ENCODE results near the gene VWF. TPM values are rescaled to one million over a fixed set of nuclear protein-coding genes. Genes with fewer than 3 reads are reported as not detected.

The VWF gene
- total and polyA plus RNA-seq, 2 donors (not counting 3 experiments of a cell fraction or from before 2014, with no cell fraction given): 1,041 to 2,328 TPM

- intact Hi-C loops (cut with micrococcal nuclease) (no loop called here), dilution Hi-C loops (cut with MboI; ENCODE audit: extremely low pct_ligation_motif_present, low sequenced_read_pairs) (no loop called here)
- Histone ChIP-seq H3K9ac (replicated peaks; ENCODE audit: extremely low read depth, insufficient read depth, low read length) (no peak overlapping the region), H3K9me1 (replicated peaks; ENCODE audit: control insufficient read depth, extremely low read depth, insufficient read depth, low read length) (no peaks in the 10 kb centered on the region), H3K27me3 (ENCODE audit: control insufficient read depth in 2 of 2, insufficient read depth in 2 of 2, low read length in 2 of 2) (no peaks in the 10 kb centered on the region), H3K36me3 (ENCODE audit: control insufficient read depth in 2 of 2, extremely low read depth in 1 of 2, insufficient read depth in 2 of 2, low read length in 2 of 2) (peaks cover 18 to 61% of the 10 kb centered on the region in 2 experiments), H3K27ac (ENCODE audit: insufficient read depth, low read depth, low read length) (no peak overlapping the region), H3K9me3 (replicated peaks; ENCODE audit: control insufficient read depth, insufficient read depth, low read length) (no peaks in the 10 kb centered on the region), H3K79me2 (ENCODE audit: control insufficient read depth, insufficient read depth, low read length) (no peaks in the 10 kb centered on the region), H3K4me2 (ENCODE audit: insufficient read depth, low read length) (no peak overlapping the region), H2AFZ (ENCODE audit: low read depth, low read length) (no peak overlapping the region), H4K20me1 (replicated peaks; ENCODE audit: control insufficient read depth, extremely low read depth, insufficient read depth, low read length) (peaks cover 6% of the 10 kb centered on the region), H3K4me1 (ENCODE audit: control insufficient read depth, extremely low read depth, insufficient read depth, low read length) (no peaks in the 10 kb centered on the region), H3K4me3 (replicated peaks in 1 of 3; ENCODE audit: insufficient read depth in 1 of 3, low read depth in 1 of 3, low read length in 3 of 3) (no peak overlapping the region)
- DNase-seq (ENCODE audit: low read depth, low spot score): no peak
- FAIRE-seq: no peak
- TF ChIP-seq POLR2A (IDR thresholded peaks at IDR 0.05; ENCODE audit: low read depth, low read length) (no peak), CTCF (IDR thresholded peaks at IDR 0.05; ENCODE audit: extremely low read depth in 1 of 2, insufficient read depth in 1 of 2, low read depth in 1 of 2, low read length in 2 of 2) (no peak), MYC (IDR thresholded peaks at IDR 0.05; ENCODE audit: low read depth, low read length) (no peak), EZH2 (IDR thresholded peaks at IDR 0.05; ENCODE audit: borderline replicate concordance, low read depth, low read length, severe bottlenecking) (no peak), GATA2 (IDR thresholded peaks at IDR 0.05; ENCODE audit: insufficient read depth, insufficient read length, low read depth, low read length) (no peak), MAX (IDR thresholded peaks at IDR 0.05; ENCODE audit: insufficient read depth, insufficient read length) (no peak), JUN (IDR thresholded peaks at IDR 0.05; ENCODE audit: borderline replicate concordance, insufficient read depth, insufficient read length, low read depth) (no peak), POLR2AphosphoS5 (IDR thresholded peaks at IDR 0.05; ENCODE audit: insufficient read depth, low read depth, low read length) (no peak), FOS (IDR thresholded peaks at IDR 0.05; ENCODE audit: borderline replicate concordance, insufficient read depth, low read length) (no peak)
- no TSS peak for BruUV-seq (replicated peaks)
- ChIA-PET CTCF (no interaction called here), POLR2A (no interaction called here)
These were observed 213.5 kb downstream of the VWF start for GRCh38 chr12:5910790-5911548.

All from endothelial cell of umbilical vein (primary cell).